Chondrocyte (in vitro differentiated cells): ENCODE measurements around the gene RNF224. TPM values are rescaled to one million over a fixed set of nuclear protein-coding genes. Genes with fewer than 3 reads are reported as not detected.

Experiments used
- DNase-seq: peaks from one replicate; pipeline ENCODE4 v3.0.0; 2021; ENCODE audit warnings: mixed read lengths, low spot score
- H3K27ac Mint-ChIP-seq: one replicate; pipeline ENCODE4 v1.8.0; 2021; ENCODE audit warnings: mild to moderate bottlenecking, moderate library complexity, mixed read lengths; ENCODE audit not compliant: unreplicated experiment
- H3K27me3 Mint-ChIP-seq: 2 replicates; pipeline ENCODE4 v1.8.0; 2021; ENCODE audit warnings: low read depth, mixed read lengths
- H3K36me3 Mint-ChIP-seq: 2 replicates; pipeline ENCODE4 v1.8.0; 2021; ENCODE audit warnings: low read depth, mixed read lengths
- H3K4me1 Mint-ChIP-seq: 2 replicates; pipeline ENCODE4 v1.8.0; 2021; ENCODE audit warnings: low read depth, mild to moderate bottlenecking, mixed read lengths
- H3K4me3 Mint-ChIP-seq: one replicate; pipeline ENCODE4 v1.8.0; 2021; ENCODE audit warnings: mild to moderate bottlenecking, moderate library complexity, mixed read lengths; ENCODE audit not compliant: unreplicated experiment
- H3K9me3 Mint-ChIP-seq: 2 replicates; pipeline ENCODE4 v1.8.0; 2021; ENCODE audit warnings: low read depth, mixed read lengths
- CTCF ChIP-seq: fragments of 200-600 bp; sonication (generic); IDR thresholded peaks from 2 replicates; pipeline ENCODE4 v1.5.0; 2021; ENCODE audit warnings: antibody characterized with exemption, mild to moderate bottlenecking, moderate library complexity
- total RNA-seq: library from RNA; stranded (reverse); gene quantifications from 3 replicates; pipeline ENCODE4 v1.2.1, GENCODE V29; 2021

The RNF224 gene
- total RNA-seq, 1 donor from 2014 or later, result not detected

- H3K4me3 Mint-ChIP-seq, result no peak overlapping the region
- TF ChIP-seq CTCF, result no peak
- no peak overlapping the region for H3K27ac Mint-ChIP-seq
- no peaks in the 10 kb centered on the region for H3K27me3 Mint-ChIP-seq
- H3K36me3 Mint-ChIP-seq, result no peaks in the 10 kb centered on the region
- DNase-seq, result no peak
- no peaks in the 10 kb centered on the region for H3K9me3 Mint-ChIP-seq
- peaks cover 15% of the 10 kb centered on the region for H3K4me1 Mint-ChIP-seq
Measured at GRCh38 chr9:137251490-137252268, 24.4 kb downstream of the RNF224 start.

GRCh38 chr9:137252555-137253506 is 25.5 kb downstream of the RNF224 start:
- no peaks in the 10 kb centered on the region for H3K9me3 Mint-ChIP-seq
- TF ChIP-seq CTCF, result no peak
- H3K4me3 Mint-ChIP-seq, result no peak overlapping the region
- no peak for DNase-seq
- no peak overlapping the region for H3K27ac Mint-ChIP-seq
- H3K36me3 Mint-ChIP-seq, result no peaks in the 10 kb centered on the region
- H3K27me3 Mint-ChIP-seq, result no peaks in the 10 kb centered on the region
- H3K4me1 Mint-ChIP-seq, result peaks cover 17% of the 10 kb centered on the region

- no peak for TF ChIP-seq CTCF
- Mint-ChIP-seq H3K4me3 (peak overlapping the region; percentile 87), H3K9me3 (no peaks in the 10 kb centered on the region), H3K36me3 (no peaks in the 10 kb centered on the region), H3K27me3 (no peaks in the 10 kb centered on the region), H3K4me1 (peaks cover 17% of the 10 kb centered on the region), H3K27ac (peak overlapping the region; percentile 37)
- no peak for DNase-seq
Measured at GRCh38 chr9:137253717-137254623, 26.7 kb downstream of the RNF224 start.

GRCh38 chr9:137254624-137255447 is 27.5 kb downstream of the RNF224 start, which contains the start of gene NELFB:
TSS of gene NELFB (plus strand) at chr9:137255327.
- Mint-ChIP-seq H3K27ac (peak within 1 kb of the TSS; percentile 45), H3K4me1 (peaks cover 17% of the 10 kb centered on the region), H3K27me3 (no peaks in the 10 kb centered on the region), H3K9me3 (no peaks in the 10 kb centered on the region), H3K4me3 (peak within 1 kb of the TSS; percentile 87), H3K36me3 (no peaks in the 10 kb centered on the region)
- no peak for DNase-seq
- peak; percentile 25 for TF ChIP-seq CTCF
